Duodenal mucosa (tissue), 2 donors: ENCODE measurements around the gene ABCC4.
"Not testable (repeated sequence)": the region's sequence is repeated elsewhere in the genome, so short reads cannot be mapped to it uniquely, and the experiment has no call there.

Experiments used
- H3K27ac ChIP-seq: one replicate; pipeline ENCODE4 v1.7.0; 2013; ENCODE audit warnings: low read depth, low read length
- H3K27me3 ChIP-seq, 2 donors: one replicate each; pipeline ENCODE4 v1.7.0; 2013; ENCODE audit warnings: low read length in 2 of 2, control low read depth in 1 of 2; ENCODE audit not compliant: insufficient read depth in 2 of 2, control insufficient read depth in 1 of 2
- H3K36me3 ChIP-seq, 2 donors: one replicate each; pipeline ENCODE4 v1.7.0; 2013; ENCODE audit warnings: low read length in 2 of 2, control low read depth in 1 of 2; ENCODE audit not compliant: insufficient read depth in 2 of 2, control insufficient read depth in 1 of 2
- H3K4me1 ChIP-seq, 2 donors: one replicate each; pipeline ENCODE4 v1.7.0; 2013; ENCODE audit warnings: low read length in 2 of 2, control low read depth in 1 of 2; ENCODE audit not compliant: insufficient read depth in 2 of 2, control insufficient read depth in 1 of 2
- H3K4me3 ChIP-seq, 2 donors: one replicate each; pipeline ENCODE4 v1.7.0; 2013; ENCODE audit warnings: low read length in 2 of 2, low read depth in 1 of 2
- H3K9ac ChIP-seq, 2 donors: one replicate each; pipeline ENCODE4 v1.7.0; 2013; ENCODE audit warnings: low read length in 2 of 2, low read depth in 1 of 2
- H3K9me3 ChIP-seq, 2 donors: one replicate each; pipeline ENCODE4 v1.7.0; 2013; ENCODE audit warnings: low read length in 2 of 2, control low read depth in 1 of 2; ENCODE audit not compliant: control insufficient read depth in 1 of 2

Gene ABCC4

GRCh38 chr13:95174517-95174916 is 126.7 kb downstream of the ABCC4 start:
- peaks cover 4 to 24% of the 10 kb centered on the region in 2 donors for H3K36me3 ChIP-seq
- H3K27me3 ChIP-seq, result no peaks in the 10 kb centered on the region
- H3K27ac ChIP-seq, result no peak overlapping the region
- H3K9me3 ChIP-seq, result no peaks in the 10 kb centered on the region
- no peaks in the 10 kb centered on the region for H3K4me1 ChIP-seq
- no peak overlapping the region for H3K4me3 ChIP-seq
- H3K9ac ChIP-seq, result no peak overlapping the region

- Histone ChIP-seq H3K9me3 (no peaks in the 10 kb centered on the region), H3K9ac (no peak overlapping the region), H3K36me3 (peaks cover 4 to 11% of the 10 kb centered on the region in 2 donors), H3K27me3 (no peaks in the 10 kb centered on the region), H3K4me1 (no peaks in the 10 kb centered on the region), H3K4me3 (no peak overlapping the region), H3K27ac (no peak overlapping the region)
These were observed 133.1 kb downstream of the ABCC4 start for GRCh38 chr13:95168191-95168590.

GRCh38 chr13:95167003-95167402 is 134.2 kb downstream of the ABCC4 start:
- H3K36me3 ChIP-seq, result peaks cover 4 to 11% of the 10 kb centered on the region in 2 donors
- H3K27me3 ChIP-seq, H3K4me3 ChIP-seq, H3K9me3 ChIP-seq, H3K9ac ChIP-seq, H3K27ac ChIP-seq, H3K4me1 ChIP-seq: not testable (repeated sequence)

- peaks cover 4 to 12% of the 10 kb centered on the region in 2 donors for H3K36me3 ChIP-seq
- no peak overlapping the region for H3K27ac ChIP-seq
- H3K9me3 ChIP-seq, result no peaks in the 10 kb centered on the region
- no peak overlapping the region for H3K4me3 ChIP-seq
- no peaks in the 10 kb centered on the region for H3K4me1 ChIP-seq
- H3K9ac ChIP-seq, result no peak overlapping the region
- H3K27me3 ChIP-seq, result no peaks in the 10 kb centered on the region
These were observed 136.4 kb downstream of the ABCC4 start for GRCh38 chr13:95164830-95165229.

GRCh38 chr13:95160112-95160906 is 140.9 kb downstream of the ABCC4 start:
- H3K9me3 ChIP-seq, result no peaks in the 10 kb centered on the region
- H3K27me3 ChIP-seq, result no peaks in the 10 kb centered on the region
- no peaks in the 10 kb centered on the region for H3K4me1 ChIP-seq
- H3K27ac ChIP-seq, result no peak overlapping the region
- peaks cover 1 to 8% of the 10 kb centered on the region in 2 donors for H3K36me3 ChIP-seq
- no peak overlapping the region for H3K9ac ChIP-seq
- no peak overlapping the region for H3K4me3 ChIP-seq

- no peak overlapping the region for H3K27ac ChIP-seq
- H3K4me3 ChIP-seq, result no peak overlapping the region
- peaks cover 0 to 8% of the 10 kb centered on the region in 2 donors for H3K36me3 ChIP-seq
- H3K27me3 ChIP-seq, result no peaks in the 10 kb centered on the region
- H3K9ac ChIP-seq, result no peak overlapping the region
- no peaks in the 10 kb centered on the region for H3K9me3 ChIP-seq
- H3K4me1 ChIP-seq, result no peaks in the 10 kb centered on the region
These were observed 141.8 kb downstream of the ABCC4 start for GRCh38 chr13:95159458-95159857.

- H3K9ac ChIP-seq, result no peak overlapping the region
- no peaks in the 10 kb centered on the region for H3K27me3 ChIP-seq
- peaks cover 0 to 5% of the 10 kb centered on the region in 2 donors for H3K4me1 ChIP-seq
- no peaks in the 10 kb centered on the region for H3K9me3 ChIP-seq
- H3K36me3 ChIP-seq, result peaks cover 0 to 4% of the 10 kb centered on the region in 2 donors
- no peak overlapping the region for H3K27ac ChIP-seq
- no peak overlapping the region for H3K4me3 ChIP-seq
These were observed 145.0 kb downstream of the ABCC4 start for GRCh38 chr13:95156208-95156607.

- Histone ChIP-seq H3K4me3 (no peak overlapping the region), H3K9ac (no peak overlapping the region), H3K27me3 (no peaks in the 10 kb centered on the region), H3K9me3 (no peaks in the 10 kb centered on the region), H3K4me1 (peaks cover 0 to 5% of the 10 kb centered on the region in 2 donors), H3K27ac (no peak overlapping the region), H3K36me3 (peaks cover 0 to 2% of the 10 kb centered on the region in 2 donors)
These were observed 145.7 kb downstream of the ABCC4 start for GRCh38 chr13:95155504-95155903.

GRCh38 chr13:95155093-95155492 is 146.2 kb downstream of the ABCC4 start:
- H3K36me3 ChIP-seq, result no peaks in the 10 kb centered on the region
- peaks cover 0 to 5% of the 10 kb centered on the region in 2 donors for H3K4me1 ChIP-seq
- no peaks in the 10 kb centered on the region for H3K27me3 ChIP-seq
- H3K9ac ChIP-seq, result no peak overlapping the region
- H3K27ac ChIP-seq, result no peak overlapping the region
- no peak overlapping the region for H3K4me3 ChIP-seq
- H3K9me3 ChIP-seq, result no peaks in the 10 kb centered on the region

- peaks cover 0 to 5% of the 10 kb centered on the region in 2 donors for H3K4me1 ChIP-seq
- no peak overlapping the region for H3K27ac ChIP-seq
- no peaks in the 10 kb centered on the region for H3K36me3 ChIP-seq
- no peak overlapping the region for H3K4me3 ChIP-seq
- no peaks in the 10 kb centered on the region for H3K9me3 ChIP-seq
- H3K9ac ChIP-seq, result no peak overlapping the region
- no peaks in the 10 kb centered on the region for H3K27me3 ChIP-seq
These were observed 146.8 kb downstream of the ABCC4 start for GRCh38 chr13:95154413-95154886.
